ENCODE results near the gene HTD2. TPM values are rescaled to one million over a fixed set of nuclear protein-coding genes. Genes with fewer than 3 reads are reported as not detected.

Gene HTD2
- total RNA-seq, 4 donors from 2014 or later, result 10.6 to 15.1 (median 13.7) TPM

DNA sequence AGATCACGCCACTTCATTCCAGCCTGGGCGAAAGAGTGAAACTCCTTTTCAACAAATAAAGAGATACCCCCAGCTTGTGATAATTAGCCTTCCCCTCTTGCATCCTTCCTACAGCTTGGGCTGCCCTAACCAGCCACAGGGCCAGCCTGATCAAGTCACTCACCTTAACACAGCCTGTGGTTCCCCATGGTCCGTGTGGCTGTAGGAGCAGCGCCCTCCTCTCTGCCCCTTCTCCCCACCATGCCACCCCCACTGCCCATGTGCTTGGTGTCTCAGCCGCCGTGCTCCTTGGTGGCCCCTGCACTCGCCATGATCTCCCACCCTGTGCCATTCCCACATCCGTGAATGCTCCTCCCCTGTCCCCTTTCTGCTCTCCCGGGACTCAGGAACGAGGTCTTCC, 13.5 kb upstream of the HTD2 start:
- H3K4me3 ChIP-seq, result no peak overlapping the region
- DNase-seq (ENCODE audit: low spot score in 2 of 2), result no peak
- no peaks in the 10 kb centered on the region for H3K9me3 ChIP-seq
- peaks cover 0 to 38% (median 0%) of the 10 kb centered on the region in 3 donors for H3K36me3 ChIP-seq
- WGBS, 2 donors, result 76 to 80% methylated on average over 10 of the region's 10 CpGs
- H3K27me3 ChIP-seq, result no peaks in the 10 kb centered on the region
- no peak overlapping the region for H3K27ac ChIP-seq
- TF ChIP-seq POLR2A (IDR thresholded peaks at IDR 0.05), result no peak
- TF ChIP-seq CTCF (IDR thresholded peaks at IDR 0.05), result no peak
- no peak for TF ChIP-seq EP300 (IDR thresholded peaks at IDR 0.05)
- H3K4me1 ChIP-seq, result no peaks in the 10 kb centered on the region

GRCh38 chr3:58293516-58293915, 12.8 kb upstream of the HTD2 start:
- no peaks in the 10 kb centered on the region for H3K27me3 ChIP-seq
- H3K4me3 ChIP-seq, result no peak overlapping the region
- H3K9me3 ChIP-seq, result no peaks in the 10 kb centered on the region
- H3K27ac ChIP-seq, result no peak overlapping the region
- 68 to 71% methylated on average over 9 of the region's 9 CpGs for WGBS, 2 donors
- peaks cover 0 to 31% (median 0%) of the 10 kb centered on the region in 3 donors for H3K36me3 ChIP-seq
- TF ChIP-seq CTCF (IDR thresholded peaks at IDR 0.05) (no peak), EP300 (IDR thresholded peaks at IDR 0.05) (no peak), POLR2A (IDR thresholded peaks at IDR 0.05) (no peak)
- no peak for DNase-seq (ENCODE audit: low spot score in 2 of 2)
- no peaks in the 10 kb centered on the region for H3K4me1 ChIP-seq

- 24 to 36% methylated on average over 5 of the region's 5 CpGs for WGBS, 2 donors
- no peak for DNase-seq (ENCODE audit: low spot score in 2 of 2)
- H3K36me3 ChIP-seq, result peaks cover 0 to 26% (median 0%) of the 10 kb centered on the region in 3 donors
- H3K4me1 ChIP-seq, result no peaks in the 10 kb centered on the region
- TF ChIP-seq POLR2A (IDR thresholded peaks at IDR 0.05) (no peak), EP300 (IDR thresholded peaks at IDR 0.05) (no peak), CTCF (IDR thresholded peaks at IDR 0.05) (no peak)
- no peak overlapping the region for H3K4me3 ChIP-seq
- no peaks in the 10 kb centered on the region for H3K9me3 ChIP-seq
- H3K27ac ChIP-seq, result no peak overlapping the region
- H3K27me3 ChIP-seq, result no peaks in the 10 kb centered on the region
Observed at GRCh38 chr3:58296269-58296668, 10.1 kb upstream of the HTD2 start.

DNA sequence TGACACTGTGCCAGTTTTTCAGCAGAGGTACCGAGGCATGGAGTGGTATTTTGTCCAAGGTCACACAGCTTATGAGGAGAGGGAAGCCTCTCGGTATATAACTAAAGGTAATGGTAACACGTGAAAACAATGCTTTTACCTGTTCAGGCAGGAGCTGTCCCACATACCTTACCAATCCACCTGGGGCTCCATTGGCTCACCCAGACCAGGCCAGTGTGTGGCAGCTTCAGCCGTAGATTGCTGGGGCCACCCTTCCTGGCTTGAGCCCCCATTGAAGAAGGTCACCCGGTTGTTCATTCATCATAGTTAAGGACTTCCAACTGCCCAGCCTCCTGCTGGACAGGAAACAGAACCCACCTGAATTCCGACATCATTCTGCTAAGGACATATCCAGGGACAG, 9.5 kb upstream of the HTD2 start:
- Histone ChIP-seq H3K9me3 (no peaks in the 10 kb centered on the region), H3K36me3 (peaks cover 0 to 26% (median 0%) of the 10 kb centered on the region in 3 donors), H3K4me1 (no peaks in the 10 kb centered on the region), H3K27ac (no peak overlapping the region), H3K27me3 (no peaks in the 10 kb centered on the region), H3K4me3 (no peak overlapping the region)
- DNase-seq (ENCODE audit: low spot score in 2 of 2), result no peak
- WGBS, 2 donors, result 71 to 74% methylated on average over 6 of the region's 6 CpGs
- TF ChIP-seq POLR2A (IDR thresholded peaks at IDR 0.05) (no peak), CTCF (IDR thresholded peaks at IDR 0.05) (no peak), EP300 (IDR thresholded peaks at IDR 0.05) (no peak)

GRCh38 chr3:58298190-58298589, 8.1 kb upstream of the HTD2 start:
- no peak for TF ChIP-seq EP300 (IDR thresholded peaks at IDR 0.05)
- no peak for TF ChIP-seq CTCF (IDR thresholded peaks at IDR 0.05)
- no peak for TF ChIP-seq POLR2A (IDR thresholded peaks at IDR 0.05)
- DNase-seq (ENCODE audit: low spot score in 2 of 2), result no peak
- Histone ChIP-seq H3K36me3 (peaks cover 0 to 19% (median 0%) of the 10 kb centered on the region in 3 donors), H3K27ac (no peak overlapping the region), H3K27me3 (no peaks in the 10 kb centered on the region), H3K4me3 (no peak overlapping the region), H3K9me3 (no peaks in the 10 kb centered on the region), H3K4me1 (no peaks in the 10 kb centered on the region)
- 60 to 71% methylated on average over 3 of the region's 3 CpGs for WGBS, 2 donors
